Right renal cortex interstitium (tissue), 3 donors: Measurements from ENCODE around the gene TMEM178B. TPM values are rescaled to one million over a fixed set of nuclear protein-coding genes. Genes with fewer than 3 reads are reported as not detected.
"Not testable (repeated sequence)": the region's sequence is repeated elsewhere in the genome, so short reads cannot be mapped to it uniquely, and the experiment has no call there.

Experiments
- DNase-seq, 3 donors: peaks; one replicate each; pipeline ENCODE4 v3.0.0-alpha.2; 2013; ENCODE audit warnings: low read depth in 3 of 3, low spot score in 2 of 3
- polyA plus RNA-seq, 3 donors: library from polyadenylated mRNA; unstranded; fragments of 120-200 nt; gene quantifications; one replicate each; pipeline ENCODE4 v1.2.1, GENCODE V29; 2013; ENCODE audit not compliant: insufficient read length in 3 of 3

Gene TMEM178B
- polyA plus RNA-seq = under 1 TPM; 0.21 to 0.50 (median 0.32) TPM

GRCh38 chr7:141073641-141074161, at the start of gene TMEM178B:
Gene TMEM178B (plus strand): TSS chr7:141074064.
- DNase-seq = no peak

GRCh38 chr7:141024668-141025067, 49.2 kb upstream of the TMEM178B start:
- no peak for DNase-seq

- no peak for DNase-seq
Observed at GRCh38 chr7:141027043-141027442, 46.8 kb upstream of the TMEM178B start.

- no peak for DNase-seq
Observed at GRCh38 chr7:141028767-141029166, 45.1 kb upstream of the TMEM178B start.

- DNase-seq = not testable (repeated sequence)
Observed at GRCh38 chr7:141032539-141033323, 41.1 kb upstream of the TMEM178B start.

- DNase-seq = not testable (repeated sequence)
Observed at GRCh38 chr7:141038100-141038499, 35.8 kb upstream of the TMEM178B start.

GRCh38 chr7:141039376-141039775, 34.5 kb upstream of the TMEM178B start:
- DNase-seq = no peak

GRCh38 chr7:141042222-141043193, 31.4 kb upstream of the TMEM178B start:
- no peak for DNase-seq

GRCh38 chr7:141043616-141044015, 30.2 kb upstream of the TMEM178B start:
- no peak for DNase-seq

GRCh38 chr7:141045126-141045841, 28.6 kb upstream of the TMEM178B start:
- no peak for DNase-seq

- DNase-seq = no peak
Observed at GRCh38 chr7:141045842-141046620, 27.8 kb upstream of the TMEM178B start.

- DNase-seq = no peak
Observed at GRCh38 chr7:141053626-141054025, 20.2 kb upstream of the TMEM178B start.

- no peak for DNase-seq
Observed at GRCh38 chr7:141055146-141055545, 18.7 kb upstream of the TMEM178B start.

GRCh38 chr7:141057788-141058187, 16.1 kb upstream of the TMEM178B start:
- DNase-seq = no peak

GRCh38 chr7:141067856-141068255, 6.0 kb upstream of the TMEM178B start:
- DNase-seq = not testable (repeated sequence)

GRCh38 chr7:141071260-141071854, 2.5 kb upstream of the TMEM178B start:
- DNase-seq = no peak

- DNase-seq = no peak
Observed at GRCh38 chr7:141071855-141072547, 1.9 kb upstream of the TMEM178B start.

GRCh38 chr7:141072548-141073172, 1.2 kb upstream of the TMEM178B start:
- DNase-seq = no peak
